Measurements from ENCODE around the gene POLR1A.

Gene POLR1A

GRCh38 chr2:86068136-86068588 is 37.5 kb downstream of the POLR1A start:
- H3K79me2 ChIP-seq (ENCODE audit: low read length): no peaks in the 10 kb centered on the region
- H3K27me3 ChIP-seq (ENCODE audit: low read depth, low read length): no peaks in the 10 kb centered on the region
- no peaks in the 10 kb centered on the region for H4K20me1 ChIP-seq (ENCODE audit: insufficient read depth, low read length)
- TF ChIP-seq CTCF (IDR thresholded peaks at IDR 0.05; ENCODE audit: low read depth, low read length) (no peak), EZH2phosphoT487 (IDR thresholded peaks at IDR 0.05; ENCODE audit: low read depth) (no peak)
- peak overlapping the region; percentile 82 for H3K27ac ChIP-seq (ENCODE audit: low read length)
- no peaks in the 10 kb centered on the region for H3K9me3 ChIP-seq (ENCODE audit: insufficient read depth, low read length)
- H2AFZ ChIP-seq (ENCODE audit: low read depth, low read length): no peak overlapping the region
- peaks cover 66% of the 10 kb centered on the region for H3K36me3 ChIP-seq (replicated peaks; ENCODE audit: low read depth, low read length)
- peak overlapping the region; percentile 11; the same call in 1 of the 2 replicates for H3K4me3 ChIP-seq (ENCODE audit: low read length)
- peak overlapping the region; percentile 59 for H3K4me2 ChIP-seq (ENCODE audit: low read length)
- H3K9ac ChIP-seq (ENCODE audit: low read length): peak overlapping the region; percentile 45
- peaks cover 68% of the 10 kb centered on the region for H3K4me1 ChIP-seq (ENCODE audit: low read length)

GRCh38 chr2:86066915-86067314 is 38.8 kb downstream of the POLR1A start:
- H3K27ac ChIP-seq (ENCODE audit: low read length): peak overlapping the region; percentile 82
- H3K79me2 ChIP-seq (ENCODE audit: low read length): no peaks in the 10 kb centered on the region
- peak overlapping the region; percentile 41; the same call in 1 of the 2 replicates for H3K9ac ChIP-seq (ENCODE audit: low read length)
- no peaks in the 10 kb centered on the region for H4K20me1 ChIP-seq (ENCODE audit: insufficient read depth, low read length)
- H3K27me3 ChIP-seq (ENCODE audit: low read depth, low read length): no peaks in the 10 kb centered on the region
- H3K36me3 ChIP-seq (replicated peaks; ENCODE audit: low read depth, low read length): peaks cover 75% of the 10 kb centered on the region
- H3K4me2 ChIP-seq (ENCODE audit: low read length): peak overlapping the region; percentile 59
- H3K4me1 ChIP-seq (ENCODE audit: low read length): peaks cover 55% of the 10 kb centered on the region
- no peak for TF ChIP-seq EZH2phosphoT487 (IDR thresholded peaks at IDR 0.05; ENCODE audit: low read depth)
- no peak for TF ChIP-seq CTCF (IDR thresholded peaks at IDR 0.05; ENCODE audit: low read depth, low read length)
- H3K9me3 ChIP-seq (ENCODE audit: insufficient read depth, low read length): no peaks in the 10 kb centered on the region
- no peak overlapping the region for H2AFZ ChIP-seq (ENCODE audit: low read depth, low read length)
- H3K4me3 ChIP-seq (ENCODE audit: low read length): no peak overlapping the region

GRCh38 chr2:86066007-86066578 is 39.6 kb downstream of the POLR1A start:
- Histone ChIP-seq H3K79me2 (ENCODE audit: low read length) (no peaks in the 10 kb centered on the region), H3K4me3 (ENCODE audit: low read length) (no peak overlapping the region), H3K36me3 (replicated peaks; ENCODE audit: low read depth, low read length) (peaks cover 78% of the 10 kb centered on the region), H3K4me2 (ENCODE audit: low read length) (peak overlapping the region; percentile 59; the same call in 1 of the 2 replicates), H3K9me3 (ENCODE audit: insufficient read depth, low read length) (no peaks in the 10 kb centered on the region), H4K20me1 (ENCODE audit: insufficient read depth, low read length) (no peaks in the 10 kb centered on the region), H3K27me3 (ENCODE audit: low read depth, low read length) (no peaks in the 10 kb centered on the region), H3K27ac (ENCODE audit: low read length) (peak overlapping the region; percentile 82), H3K9ac (ENCODE audit: low read length) (peak overlapping the region; percentile 41; the same call in 1 of the 2 replicates), H2AFZ (ENCODE audit: low read depth, low read length) (no peak overlapping the region), H3K4me1 (ENCODE audit: low read length) (peaks cover 48% of the 10 kb centered on the region)
- TF ChIP-seq EZH2phosphoT487 (IDR thresholded peaks at IDR 0.05; ENCODE audit: low read depth) (no peak), CTCF (IDR thresholded peaks at IDR 0.05; ENCODE audit: low read depth, low read length) (no peak)

GRCh38 chr2:86065512-86065911 is 40.2 kb downstream of the POLR1A start:
- Histone ChIP-seq H3K79me2 (ENCODE audit: low read length) (no peaks in the 10 kb centered on the region), H4K20me1 (ENCODE audit: insufficient read depth, low read length) (no peaks in the 10 kb centered on the region), H3K4me1 (ENCODE audit: low read length) (peaks cover 48% of the 10 kb centered on the region), H3K4me2 (ENCODE audit: low read length) (no peak overlapping the region), H3K27ac (ENCODE audit: low read length) (no peak overlapping the region), H3K9ac (ENCODE audit: low read length) (no peak overlapping the region), H3K4me3 (ENCODE audit: low read length) (no peak overlapping the region), H3K36me3 (replicated peaks; ENCODE audit: low read depth, low read length) (peaks cover 76% of the 10 kb centered on the region), H3K9me3 (ENCODE audit: insufficient read depth, low read length) (no peaks in the 10 kb centered on the region), H2AFZ (ENCODE audit: low read depth, low read length) (no peak overlapping the region), H3K27me3 (ENCODE audit: low read depth, low read length) (no peaks in the 10 kb centered on the region)
- TF ChIP-seq EZH2phosphoT487 (IDR thresholded peaks at IDR 0.05; ENCODE audit: low read depth): no peak
- no peak for TF ChIP-seq CTCF (IDR thresholded peaks at IDR 0.05; ENCODE audit: low read depth, low read length)
